NCI-H524 (cell line): ENCODE measurements around the gene LARP1B.
"Not testable (repeated sequence)": the region's sequence is repeated elsewhere in the genome, so short reads cannot be mapped to it uniquely, and the experiment has no call there.

ENCODE experiments used
- DNase-seq, 2 experiments: peaks; one replicate each; lab custom pipeline; 2025; lab: John Stamatoyannopoulos, UW

The LARP1B gene

DNA sequence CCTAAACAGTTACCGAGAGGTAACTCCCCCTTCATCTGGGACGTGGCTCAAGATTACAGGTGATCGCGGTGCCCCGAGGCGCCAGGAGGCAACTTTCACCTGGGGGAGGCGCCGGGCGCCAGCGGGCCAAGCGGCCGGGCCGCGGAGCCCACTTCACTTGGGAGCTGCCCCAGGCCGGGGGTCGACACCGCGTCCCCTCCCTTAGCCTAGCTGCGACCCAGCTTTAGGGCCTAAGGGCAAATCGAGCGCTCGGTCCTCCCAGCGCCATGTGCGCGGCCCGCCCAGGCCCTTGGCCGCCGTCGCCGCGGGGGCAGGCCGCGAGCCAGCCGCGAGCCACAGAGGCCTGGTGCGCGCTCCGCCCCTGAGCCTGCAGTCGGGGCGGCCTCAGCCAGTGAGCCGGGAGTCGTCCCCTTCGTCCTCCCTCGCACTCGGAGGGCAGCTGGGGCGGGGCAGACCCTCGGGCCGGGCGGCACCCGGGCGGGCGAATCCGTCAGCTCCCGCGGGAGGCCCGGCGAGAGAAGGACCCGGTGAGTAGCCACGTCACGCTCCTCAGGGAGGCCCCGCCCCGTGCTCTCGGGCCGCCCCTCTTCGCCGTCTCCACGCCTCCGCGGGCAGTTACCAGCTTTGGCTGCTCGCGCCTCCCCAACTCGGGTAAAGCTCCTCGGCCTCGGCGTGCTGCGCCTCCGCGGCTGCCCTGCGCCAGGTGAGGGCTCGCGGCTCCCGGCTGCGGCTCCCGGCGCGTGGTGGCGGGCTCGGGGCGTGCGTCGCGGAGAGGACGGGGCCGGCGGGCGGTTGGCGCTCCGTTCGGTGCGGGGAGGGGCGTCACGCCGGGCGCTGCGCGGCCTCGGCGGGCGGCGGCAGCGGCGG, at the start of gene LARP1B:
TSS of gene LARP1B (plus strand) at position 614 of the 867 bp plus-strand sequence. CDS start 13,640 bp downstream, outside the sequence.
- peak; percentile 73 to 84 for DNase-seq

DNA sequence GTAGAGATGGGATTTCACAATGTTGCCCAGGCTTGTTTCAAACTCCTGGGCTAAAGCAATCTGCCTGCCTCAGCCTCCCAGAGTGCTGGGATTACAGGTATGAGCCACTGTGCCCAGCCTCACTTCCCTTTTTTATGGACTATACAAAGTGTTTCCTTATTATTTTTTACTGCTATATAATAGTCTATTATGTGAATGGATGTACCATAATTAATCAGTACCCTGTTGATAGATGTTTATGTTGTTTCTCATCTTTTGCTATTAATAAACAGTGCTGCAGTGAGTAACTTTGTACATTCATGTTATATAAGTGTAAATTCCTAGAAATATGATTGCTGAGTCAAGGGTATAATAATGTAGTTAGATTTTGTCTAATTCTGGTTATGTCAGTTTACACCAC, 35.8 kb upstream of the LARP1B start:
- DNase-seq, result no peak

DNA sequence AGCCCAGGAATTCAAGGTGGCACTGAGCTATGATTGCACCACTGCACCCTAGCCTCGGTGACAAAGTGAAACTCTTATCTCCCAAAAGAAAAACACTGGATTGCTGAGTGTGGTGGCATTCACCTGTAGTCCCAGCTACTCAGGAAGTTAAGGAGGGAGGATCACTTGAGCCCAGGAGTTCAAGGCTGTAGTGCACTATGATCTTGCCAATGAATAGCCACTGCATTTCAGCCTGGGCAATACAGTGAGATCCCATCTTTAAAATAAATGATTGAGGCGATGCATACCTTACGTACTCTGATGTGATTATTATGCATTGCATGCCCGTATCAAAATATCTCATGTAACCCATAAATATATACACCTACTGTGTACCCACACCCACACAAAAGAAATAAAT, 31.2 kb upstream of the LARP1B start:
- no peak for DNase-seq

DNA sequence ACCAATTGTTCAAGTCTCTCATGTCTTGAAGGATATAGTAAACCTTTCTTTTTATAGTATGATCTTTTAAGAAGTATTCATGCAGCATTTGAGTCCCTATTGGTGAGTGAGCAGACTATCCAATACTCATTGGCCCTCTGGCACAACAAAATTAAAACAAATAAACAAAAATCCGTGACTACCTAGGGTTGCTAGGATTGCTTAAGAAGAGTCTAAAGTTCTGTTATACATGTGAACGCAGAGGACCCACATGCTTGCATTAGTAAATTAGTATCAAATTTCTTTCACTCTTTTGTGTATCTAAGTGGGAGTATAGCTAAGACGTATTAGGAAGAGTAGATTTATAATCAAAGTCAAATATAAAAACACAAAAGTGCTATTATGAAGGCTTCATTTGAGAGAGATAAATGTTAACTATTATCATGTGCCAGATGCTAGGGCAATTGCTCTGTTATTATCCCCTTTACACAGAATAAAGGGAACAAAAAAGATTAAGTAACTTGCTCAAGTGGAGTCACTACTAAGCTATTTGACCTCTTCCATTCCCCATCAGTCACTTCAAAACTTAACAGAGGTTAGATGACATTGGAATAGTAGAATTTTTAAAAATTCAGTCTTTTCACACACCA, 29.2 kb upstream of the LARP1B start:
- peak in 1 of 2 experiments; percentile 10 for DNase-seq

DNA sequence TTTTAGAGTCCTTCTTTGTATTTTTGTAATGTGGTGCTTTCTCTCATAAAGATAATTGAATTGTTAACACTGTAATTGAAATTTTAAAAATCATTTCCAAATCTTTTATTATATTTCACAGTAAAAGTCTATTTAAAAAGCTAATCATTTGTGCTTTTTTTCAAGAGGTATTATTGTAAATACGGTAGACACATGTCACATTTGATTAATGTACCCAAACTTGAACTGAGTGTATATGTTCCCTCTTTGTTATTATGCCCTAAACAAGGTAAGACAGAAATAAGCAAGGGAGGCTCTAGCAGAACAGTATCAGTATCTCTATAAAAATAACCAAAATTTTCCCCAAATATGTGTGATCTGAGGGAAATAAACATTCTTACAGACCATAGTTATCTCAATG, 21.5 kb upstream of the LARP1B start:
- no peak for DNase-seq

DNA sequence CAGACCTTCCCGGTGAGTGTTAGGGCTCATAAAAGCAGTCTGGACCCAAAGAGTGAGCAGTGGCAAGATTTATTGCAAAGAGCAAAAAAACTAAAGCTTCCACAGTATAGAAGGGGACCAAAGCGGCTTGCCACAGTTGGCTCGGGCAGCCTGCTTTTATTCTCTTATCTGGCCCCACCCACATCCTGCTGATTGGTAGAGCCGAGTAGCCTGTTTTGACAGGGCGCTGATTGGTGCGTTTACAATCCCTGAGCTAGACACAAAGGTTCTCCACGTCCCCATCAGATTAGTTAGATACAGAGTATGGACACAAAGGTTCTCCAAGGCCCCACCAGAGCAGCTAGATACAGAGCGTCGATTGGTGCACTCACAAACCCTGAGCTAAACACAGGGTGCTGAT, 14.1 kb upstream of the LARP1B start:
- not testable (repeated sequence) for DNase-seq

DNA sequence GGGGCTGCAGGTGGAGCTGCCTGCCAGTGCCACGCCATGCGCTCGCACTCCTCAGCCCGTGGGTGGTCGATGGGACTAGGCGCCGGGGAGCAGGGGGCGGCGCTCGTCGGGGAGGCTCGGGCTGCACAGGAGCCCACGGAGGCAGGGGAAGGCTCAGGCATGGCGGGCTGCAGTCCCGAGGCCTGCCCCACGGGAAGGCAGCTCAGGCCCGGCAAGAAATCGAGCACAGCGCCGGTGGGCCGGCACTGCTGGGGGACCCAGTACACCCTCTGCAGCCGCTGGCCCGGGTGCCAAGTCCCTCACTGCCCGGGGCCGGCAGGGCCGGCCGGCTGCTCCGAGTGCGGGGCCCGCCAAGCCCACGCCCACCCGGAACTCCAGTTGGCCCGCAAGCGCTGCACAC, 13.6 kb upstream of the LARP1B start:
- not testable (repeated sequence) for DNase-seq

DNA sequence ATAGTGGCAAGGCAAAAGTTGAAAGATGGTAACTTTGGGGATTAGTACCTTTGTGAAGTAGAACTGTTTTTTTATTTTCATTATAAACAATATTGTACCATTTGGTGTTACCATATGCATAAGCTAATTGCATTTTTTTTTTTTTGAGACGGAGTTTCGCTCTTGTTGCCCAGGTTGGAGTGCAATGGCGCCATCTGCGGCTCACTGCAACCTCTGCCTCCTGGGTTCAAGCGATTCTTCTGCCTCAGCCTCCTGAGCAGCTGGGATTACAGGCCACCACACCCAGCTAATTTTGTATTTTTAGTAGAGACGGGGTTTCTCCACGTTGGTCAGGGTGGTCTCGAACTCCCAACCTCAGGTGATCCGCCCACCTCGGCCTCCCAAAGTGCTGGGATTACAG, 9.9 kb upstream of the LARP1B start:
- DNase-seq, result peak; percentile 9 to 21

DNA sequence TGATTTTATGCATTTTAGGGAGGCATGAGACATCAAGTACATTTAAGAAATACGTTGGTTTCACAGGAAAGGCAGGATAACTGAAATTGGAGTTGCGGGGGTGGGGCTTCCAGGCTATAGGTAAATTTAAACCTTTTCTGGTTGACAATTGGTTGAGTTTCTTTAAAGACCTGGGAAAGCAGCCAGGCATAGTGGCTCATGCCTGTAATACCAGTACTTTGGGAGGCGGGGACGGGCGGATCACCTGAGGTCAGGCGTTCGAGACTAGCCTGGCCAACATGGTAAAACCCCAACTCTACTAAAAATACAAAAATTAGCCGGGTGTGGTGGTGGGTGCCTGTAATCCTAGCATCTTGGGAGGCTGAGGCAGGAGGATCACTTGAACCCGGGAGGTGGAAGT, 6.2 kb upstream of the LARP1B start:
- DNase-seq, result not testable (repeated sequence)

DNA sequence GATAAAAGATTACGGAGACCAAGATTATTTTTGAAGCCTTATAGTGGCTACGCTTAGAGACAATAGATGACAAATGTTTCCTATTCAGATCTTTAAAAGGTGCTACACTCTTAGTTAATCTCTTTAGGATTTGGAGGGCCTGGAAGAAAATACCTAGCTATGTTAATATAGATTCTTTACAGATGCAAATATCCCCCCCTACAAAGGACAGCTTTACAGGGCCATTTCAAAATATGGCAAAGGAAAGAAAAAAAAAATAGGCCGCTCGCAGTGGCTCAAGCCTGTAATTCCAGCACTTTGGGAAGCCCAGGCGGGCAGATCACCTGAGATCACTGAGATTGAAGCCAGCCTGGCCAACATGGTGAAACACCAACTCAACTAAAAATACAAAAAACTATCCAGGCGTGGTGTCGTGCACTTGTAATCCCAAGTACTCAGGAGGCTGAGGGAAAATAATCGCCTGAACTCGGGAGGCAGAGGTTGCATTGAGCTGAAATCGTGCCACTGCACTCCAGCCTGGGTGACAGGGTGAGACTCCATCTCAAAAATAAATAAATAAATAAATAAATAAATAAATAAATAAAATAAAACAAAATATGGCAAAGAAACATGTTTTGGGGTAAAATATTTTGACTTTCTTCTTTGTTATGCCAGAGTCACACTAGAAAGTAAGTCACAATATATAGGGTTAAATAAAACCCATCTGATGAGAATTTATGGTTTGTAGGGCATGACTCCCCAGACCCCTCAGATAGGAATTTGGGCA, 5.5 kb upstream of the LARP1B start:
- not testable (repeated sequence) for DNase-seq

DNA sequence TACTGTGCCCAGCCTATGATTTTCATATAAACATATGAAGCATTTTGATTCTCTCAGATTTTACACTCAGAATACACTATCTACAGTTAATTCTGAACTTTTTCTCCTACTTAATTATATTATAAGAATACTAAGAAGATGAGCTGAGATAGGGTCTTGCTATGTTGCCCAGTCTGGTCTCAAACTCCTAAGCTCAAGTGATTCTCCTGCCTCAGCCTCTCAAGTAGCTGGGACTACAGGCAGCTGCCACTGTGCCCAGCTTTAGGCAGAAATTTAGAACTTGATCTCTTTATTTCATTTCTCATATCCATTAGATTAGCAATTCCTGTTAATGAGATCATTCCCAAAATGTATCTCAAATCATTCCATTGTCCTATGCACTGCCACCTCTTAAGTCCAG, 4.7 kb upstream of the LARP1B start:
- DNase-seq, result no peak

DNA sequence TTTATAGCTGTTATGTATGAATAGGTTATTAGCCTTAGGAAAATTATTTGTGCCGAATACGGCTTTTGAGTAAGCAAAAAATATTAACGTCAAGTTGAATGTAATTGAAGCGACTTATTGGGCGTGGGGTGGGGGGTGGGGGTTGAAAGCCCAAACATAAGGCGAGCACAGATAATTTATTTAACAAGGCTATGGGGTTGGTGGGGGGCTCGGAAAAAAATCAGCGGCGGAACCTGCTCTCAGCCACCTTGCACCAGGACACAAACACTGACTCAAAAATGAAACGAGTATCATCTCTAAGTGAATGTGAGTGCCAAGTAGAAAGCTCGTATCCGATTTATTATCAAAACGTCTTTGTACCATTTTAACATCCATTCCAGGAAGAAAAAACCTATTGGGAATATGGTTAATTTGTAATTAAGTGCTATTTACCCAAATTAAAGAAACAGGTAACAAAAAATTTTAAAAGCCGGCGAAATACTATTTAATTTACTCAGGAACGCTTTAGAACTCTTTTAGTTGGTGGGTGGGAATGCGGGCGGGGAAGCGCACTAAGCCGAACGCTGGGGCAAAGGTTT, 902 bp upstream of the LARP1B start:
- no peak for DNase-seq

DNA sequence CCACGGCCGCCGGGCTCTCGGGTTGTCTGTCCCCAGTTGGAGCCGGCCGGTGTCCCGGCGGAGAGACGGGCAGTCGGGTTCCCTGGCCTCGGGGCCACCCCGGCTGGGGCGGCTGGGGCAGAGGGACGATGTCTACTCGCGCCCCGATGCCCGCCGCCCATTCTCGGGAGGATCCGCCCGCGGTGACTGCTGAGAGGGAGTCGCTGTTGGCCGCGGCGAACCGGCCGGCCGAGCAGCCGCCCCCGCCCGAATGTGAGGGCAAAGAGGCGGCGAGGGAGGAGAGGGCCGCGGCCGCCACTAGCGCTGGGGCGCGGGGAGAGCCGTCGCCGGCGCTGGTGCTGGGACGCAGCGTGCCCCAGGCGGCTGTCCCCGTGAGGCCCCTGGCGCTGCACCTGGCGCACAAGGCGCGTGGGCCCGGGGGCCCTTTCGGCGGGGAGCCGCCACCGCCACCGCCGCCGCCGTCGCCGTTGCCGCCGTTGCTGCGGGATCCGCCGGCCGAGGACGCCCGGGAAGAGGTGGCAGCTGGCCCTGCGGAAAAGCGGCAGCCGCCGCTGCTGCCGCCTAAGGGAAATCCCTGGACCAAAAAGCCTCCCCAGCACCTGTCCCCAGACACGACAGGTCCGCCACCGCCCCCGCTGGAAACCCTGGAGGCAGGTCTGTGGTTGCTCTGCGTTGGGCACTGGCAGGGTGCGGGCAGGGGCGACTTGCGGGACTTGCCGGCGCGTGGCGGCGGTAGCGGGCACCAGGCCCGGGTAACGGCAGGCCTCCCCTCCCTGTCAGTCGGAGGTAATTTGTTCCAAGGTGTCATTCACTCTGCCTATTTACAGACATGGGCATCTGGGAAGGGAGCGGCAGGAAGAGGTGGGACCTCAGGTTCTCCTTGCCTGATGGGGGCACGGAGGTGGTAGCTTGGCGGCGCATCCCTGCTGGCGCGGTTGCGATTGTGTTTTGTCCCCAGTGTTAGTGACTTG, 739 bp downstream of the LARP1B start:
- peak; percentile 54 to 74 for DNase-seq

DNA sequence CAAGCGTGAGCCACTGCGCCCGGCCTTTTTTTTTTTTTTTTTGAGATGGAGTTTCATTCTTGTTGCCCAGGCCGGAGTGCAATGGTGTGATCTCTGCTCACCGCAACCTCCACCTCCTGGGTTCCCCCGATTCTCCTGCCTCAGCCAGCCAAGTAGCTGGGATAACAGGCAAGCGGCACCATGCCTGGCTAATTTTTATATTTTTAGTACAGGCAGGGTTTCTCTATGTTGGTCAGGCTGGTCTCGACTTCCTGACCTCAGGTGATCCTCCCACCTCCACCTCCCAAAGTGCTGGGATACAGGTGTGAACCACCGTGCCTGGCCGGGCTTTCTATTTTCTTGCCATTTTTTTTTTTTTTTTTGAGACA, 5.3 kb downstream of the LARP1B start:
- DNase-seq, result not testable (repeated sequence)

DNA sequence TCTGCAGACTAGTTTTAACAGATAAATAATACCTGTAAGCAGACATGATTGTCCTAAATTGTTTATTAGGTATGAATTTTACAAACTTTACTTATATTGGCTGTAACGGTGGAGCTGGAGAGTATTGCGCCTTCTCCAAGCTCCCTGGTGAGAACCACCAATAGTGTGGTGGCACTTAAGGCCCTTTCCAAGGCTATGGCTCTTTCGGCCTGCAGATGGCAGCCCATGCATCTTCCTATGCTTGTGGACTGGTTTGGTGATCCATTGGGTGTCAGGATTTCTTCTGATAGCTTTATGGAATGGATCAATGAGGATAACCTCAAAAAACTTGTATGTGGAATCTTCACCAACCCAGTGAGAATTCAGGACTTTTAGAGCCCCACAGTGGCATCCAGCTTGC, 7.8 kb downstream of the LARP1B start:
- no peak for DNase-seq

DNA sequence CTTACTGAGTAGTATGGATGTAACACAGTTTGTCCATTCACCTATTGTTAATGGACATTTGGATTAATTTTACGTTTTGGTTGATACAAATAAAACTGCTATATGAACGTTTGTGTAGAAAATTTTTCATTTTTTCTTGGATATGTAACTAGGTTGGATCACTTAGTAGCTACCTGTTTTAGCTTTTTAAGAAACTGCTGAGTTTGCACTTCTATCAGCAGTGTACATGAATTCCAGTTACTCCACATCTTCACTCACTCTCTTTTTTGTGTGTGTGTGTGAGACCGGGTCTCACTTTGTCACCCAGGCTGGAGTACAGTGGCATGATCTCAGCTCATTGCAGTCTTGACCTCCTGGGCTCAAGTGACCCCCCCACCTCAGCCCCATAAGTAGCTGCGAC, 15.4 kb downstream of the LARP1B start:
- DNase-seq, result no peak

DNA sequence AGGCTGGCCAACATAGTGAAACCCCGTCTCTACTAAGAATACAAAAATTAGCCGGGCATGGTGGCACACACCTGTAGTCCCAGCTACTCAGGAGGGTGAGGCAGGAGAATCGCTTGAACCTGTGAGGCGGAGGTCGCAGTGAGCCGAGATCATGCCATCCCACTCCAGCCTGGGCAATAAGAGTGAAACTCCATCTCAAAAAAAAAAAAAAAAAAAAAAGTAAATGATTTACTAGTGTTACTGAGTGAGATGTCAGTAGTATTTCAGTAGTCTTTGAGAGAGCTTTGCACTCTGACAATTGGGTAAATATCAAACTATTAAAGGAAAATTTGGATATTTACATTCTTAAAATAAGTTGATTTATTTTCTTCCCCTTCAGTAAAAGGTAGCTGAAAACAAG, 34.2 kb downstream of the LARP1B start:
- DNase-seq, result not testable (repeated sequence)

DNA sequence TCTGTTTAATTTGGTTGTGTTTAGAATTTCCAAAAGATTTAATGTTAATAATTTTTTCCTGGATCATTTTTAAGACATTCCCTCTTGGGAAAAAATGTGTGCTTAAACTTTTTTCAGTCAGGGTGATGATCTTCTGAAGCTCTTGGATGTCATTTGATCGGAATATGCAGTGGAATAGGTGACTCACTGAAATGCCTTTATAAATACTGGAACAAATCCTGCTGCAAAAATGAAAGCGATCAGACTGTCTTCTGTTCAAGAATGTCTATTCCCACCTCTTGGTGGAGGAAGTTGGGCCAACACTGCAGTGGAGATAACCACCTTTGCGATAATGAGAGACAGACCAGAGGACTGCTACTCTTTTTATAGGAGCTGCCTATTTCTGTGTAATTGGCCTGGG, 46.7 kb downstream of the LARP1B start:
- no peak for DNase-seq

DNA sequence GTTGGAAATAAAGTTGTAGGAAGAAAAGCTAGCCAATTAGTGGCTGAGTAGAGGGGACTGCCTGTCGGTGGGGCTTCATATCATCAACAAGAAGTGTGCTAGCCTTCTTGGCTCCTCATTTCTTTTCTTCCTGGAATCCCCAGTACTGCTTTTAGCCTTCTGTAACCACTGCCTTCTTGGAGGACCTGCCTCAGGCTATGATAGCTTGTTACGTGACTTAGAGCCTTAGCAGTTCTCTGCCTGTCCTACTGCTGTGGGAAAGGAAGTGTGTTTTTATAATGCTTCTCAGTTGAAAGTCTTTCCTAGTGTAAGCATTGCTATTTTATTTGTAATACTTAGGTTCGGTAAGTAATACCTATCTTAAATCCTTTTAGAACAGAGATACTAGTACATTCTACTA, 61.9 kb downstream of the LARP1B start:
- no peak for DNase-seq

DNA sequence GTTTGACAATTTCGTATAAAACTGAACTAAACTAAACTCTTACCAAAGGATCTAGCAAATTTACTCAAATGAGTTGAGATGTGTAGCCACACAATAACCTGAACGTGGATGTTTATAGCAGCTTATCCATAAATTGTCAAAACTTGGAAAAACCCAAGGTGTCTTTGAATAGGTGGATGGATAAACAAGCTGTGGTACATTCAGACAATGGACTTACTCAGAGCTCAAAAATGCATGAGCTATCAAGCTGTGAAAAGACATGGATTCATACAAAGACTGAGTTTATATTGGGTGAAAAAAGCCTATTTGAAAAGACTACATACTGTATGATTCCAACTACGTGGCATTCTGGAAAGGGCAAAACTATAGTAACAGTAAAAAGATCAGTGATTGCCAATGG, 69.5 kb downstream of the LARP1B start:
- DNase-seq, result no peak

DNA sequence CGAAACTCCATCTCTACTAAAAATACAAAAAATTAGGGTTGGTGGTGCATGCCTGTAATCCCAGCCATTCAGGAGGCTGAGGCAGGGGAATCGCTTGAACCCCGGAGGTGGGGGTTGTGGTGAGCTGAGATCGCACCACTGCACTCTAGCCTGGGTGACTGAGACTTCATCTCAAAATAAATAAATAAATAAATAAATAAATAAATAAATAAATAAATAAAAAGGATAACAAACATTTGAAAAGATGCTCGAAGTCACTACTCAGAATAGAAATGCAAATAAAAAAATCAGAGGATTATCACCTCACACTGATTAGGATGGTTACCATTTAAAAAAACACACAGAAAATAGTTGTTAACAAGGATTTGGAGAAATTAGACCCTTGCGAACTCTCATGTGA, 73.8 kb downstream of the LARP1B start:
- DNase-seq, result no peak
